HCT116 (cell line): ENCODE measurements around the gene APOA5. TPM values are rescaled to one million over a fixed set of nuclear protein-coding genes. Genes with fewer than 3 reads are reported as not detected.

Source experiments
- ATAC-seq: fragments of 200-7000 bp; cut with Tn5 transposase; 2 replicates; pipeline ENCODE4 v1.9.1; 2020; ENCODE audit warnings: mild to moderate bottlenecking, moderate library complexity
- BruUV-seq: library from RNA; stranded (reverse); fragments of 400-500 nt; replicated peaks from 2 replicates; lab custom pipeline; 2021; lab: Mats Ljungman, UMichigan
- CTCF ChIA-PET: fragments of 300-600 bp; sonication (Branson Sonifier 250); formaldehyde crosslinking; loops from one replicate; lab custom pipeline; 2021; ENCODE audit warnings: antibody characterized with exemption; lab: Charles Lee
- POLR2A ChIA-PET: fragments of 300-600, 350-600 bp; sonication (Branson Sonifier 250); formaldehyde crosslinking; loops from one replicate; lab custom pipeline; 2021; ENCODE audit warnings: antibody characterized with exemption; lab: Charles Lee
- RAD21 ChIA-PET, 2 experiments: fragments of 300-600 bp; sonication (Branson Sonifier 250); formaldehyde crosslinking; loops; one replicate each; lab custom pipeline; 2023; ENCODE audit warnings: low total read pairs in 2 of 2; ENCODE audit not compliant: uncharacterized antibody in 2 of 2, unreplicated experiment in 2 of 2, low non-redundant PET in 1 of 2; lab: Charles Lee
- DNase-seq: peaks from one replicate; pipeline ENCODE4 v3.0.0-alpha.2; 2010; ENCODE audit warnings: low read depth, low spot score
- H2AFZ ChIP-seq: fragments of 200-600 bp; shearing (Covaris generic), sonication (generic); 2 replicates; pipeline ENCODE4 v1.6.1; 2017; ENCODE audit warnings: low read depth, mixed run types, mixed read lengths, antibody characterized with exemption, low read length; ENCODE audit not compliant: poor library complexity, severe bottlenecking
- H3K27ac ChIP-seq: 2 replicates; pipeline ENCODE4 v1.5.1; 2012; ENCODE audit warnings: low read depth, low read length
- H3K27me3 ChIP-seq: fragments of 200-600 bp; sonication (generic); 2 replicates; pipeline ENCODE4 v1.6.1; 2016; ENCODE audit warnings: mixed run types, low read length, mixed read lengths; ENCODE audit not compliant: insufficient read depth
- H3K36me3 ChIP-seq, 2 experiments: fragments of 200-500 bp in 1 of 2; fragments of 200-600 bp in 1 of 2; sonication (Bioruptor generic) in 1 of 2; sonication (generic) in 1 of 2; 2 replicates each; pipeline versions ENCODE4 v1.5.1 to v1.6.1; 2014 to 2016; ENCODE audit warnings: low read length in 2 of 2, inconsistent platforms in 1 of 2, mixed read lengths in 1 of 2, mixed run types in 1 of 2; ENCODE audit not compliant: insufficient read depth in 2 of 2, control insufficient read depth in 1 of 2
- H3K4me1 ChIP-seq, 2 experiments: fragments of 200-600 bp in 1 of 2; sonication (generic) in 1 of 2; 2 replicates each; pipeline versions ENCODE4 v1.5.1 to v1.6.1; 2012 to 2017; ENCODE audit warnings: low read length in 2 of 2, inconsistent platforms in 1 of 2, mild to moderate bottlenecking in 1 of 2, mixed read lengths in 1 of 2, mixed run types in 1 of 2, moderate library complexity in 1 of 2; ENCODE audit not compliant: insufficient read depth in 2 of 2, control insufficient read depth in 1 of 2
- H3K4me2 ChIP-seq: fragments of 200-600 bp; sonication (generic); 2 replicates; pipeline ENCODE4 v1.6.1; 2017; ENCODE audit warnings: mixed run types, low read length, mixed read lengths
- H3K4me3 ChIP-seq, 2 experiments: fragments of 200-600 bp in 1 of 2; sonication (generic) in 1 of 2; replicated peaks in 1 of 2; 2 replicates each; pipeline ENCODE4 v1.5.1; 2011 to 2016; ENCODE audit warnings: low read length in 2 of 2, control low read depth in 1 of 2, low read depth in 1 of 2, mild to moderate bottlenecking in 1 of 2, mixed read lengths in 1 of 2, mixed run types in 1 of 2
- H3K79me2 ChIP-seq: fragments of 200-600 bp; sonication (generic); 2 replicates; pipeline ENCODE4 v1.6.1; 2017; ENCODE audit warnings: mild to moderate bottlenecking, mixed run types, low read length, moderate library complexity, mixed read lengths; ENCODE audit not compliant: insufficient read depth
- H3K9ac ChIP-seq: fragments of 200-600 bp; sonication (generic); 2 replicates; pipeline ENCODE4 v1.6.1; 2016; ENCODE audit warnings: low read length, mixed read lengths
- H3K9me2 ChIP-seq: fragments of 200-600 bp; sonication (generic), shearing (Covaris generic); 2 replicates; pipeline ENCODE4 v1.6.1; 2017; ENCODE audit warnings: mixed run types, mild to moderate bottlenecking, moderate library complexity; ENCODE audit not compliant: insufficient read depth
- H3K9me3 ChIP-seq, 2 experiments: fragments of 200-500 bp in 1 of 2; fragments of 200-600 bp in 1 of 2; sonication (Bioruptor generic) in 1 of 2; sonication (generic) in 1 of 2; 2 replicates each; pipeline ENCODE4 v1.6.1; 2014 to 2017; ENCODE audit warnings: low read length in 2 of 2, mixed read lengths in 2 of 2, inconsistent platforms in 1 of 2, low read depth in 1 of 2, mild to moderate bottlenecking in 1 of 2, mixed run types in 1 of 2, moderate library complexity in 1 of 2; ENCODE audit not compliant: control insufficient read depth in 1 of 2, insufficient read depth in 1 of 2
- H4K20me1 ChIP-seq: fragments of 200-600 bp; sonication (generic), shearing (Covaris generic); 2 replicates; pipeline ENCODE4 v1.6.1; 2017; ENCODE audit warnings: mixed run types, mild to moderate bottlenecking, moderate library complexity; ENCODE audit not compliant: insufficient read depth
- ATF3 ChIP-seq: IDR thresholded peaks from 2 replicates; pipeline ENCODE4 v1.6.1; 2012
- CEBPB ChIP-seq: IDR thresholded peaks from 2 replicates; pipeline ENCODE4 v1.6.1; 2012; ENCODE audit warnings: low read depth
- EGR1 ChIP-seq: IDR thresholded peaks from 2 replicates; pipeline ENCODE4 v1.6.1; 2012; ENCODE audit warnings: low read depth
- ELF1 ChIP-seq: IDR thresholded peaks from 2 replicates; pipeline ENCODE4 v1.6.1; 2012; ENCODE audit warnings: low read depth, borderline replicate concordance
- EZH2 ChIP-seq: fragments of 200-600 bp; sonication (generic); IDR thresholded peaks from 2 replicates; pipeline ENCODE4 v1.6.1; 2017; ENCODE audit warnings: antibody characterized with exemption, mixed run types
- FOSL1 ChIP-seq: IDR thresholded peaks from 2 replicates; pipeline ENCODE4 v1.6.1; 2012; ENCODE audit warnings: low read depth
- JUND ChIP-seq: IDR thresholded peaks from 2 replicates; pipeline ENCODE4 v1.6.1; 2012
- SRF ChIP-seq: IDR thresholded peaks from 2 replicates; pipeline ENCODE4 v1.6.1; 2012; ENCODE audit warnings: low read depth
- TCF7L2 ChIP-seq: IDR thresholded peaks from 2 replicates; pipeline ENCODE4 v1.7.0; 2011; ENCODE audit warnings: borderline replicate concordance, inconsistent platforms; ENCODE audit not compliant: insufficient read depth, insufficient read length; ENCODE audit errors: extremely low read depth
- YY1 ChIP-seq: IDR thresholded peaks from 2 replicates; pipeline ENCODE4 v1.6.1; 2011; ENCODE audit warnings: low read length, low read depth, moderate library complexity, mild to moderate bottlenecking; ENCODE audit not compliant: insufficient replicate concordance; ENCODE audit errors: extremely low read depth
- ZFX ChIP-seq: fragments of 450-650 bp; IDR thresholded peaks from 2 replicates; pipeline ENCODE4 v1.6.1; 2017
- ZNF274 ChIP-seq: fragments of 200-500 bp; sonication (Bioruptor generic); IDR thresholded peaks from 2 replicates; pipeline ENCODE4 v1.6.1; 2014; ENCODE audit warnings: mild to moderate bottlenecking, low read depth, low read length, inconsistent platforms
- intact Hi-C: fragments of 100-400 bp; cut with micrococcal nuclease; formaldehyde crosslinking; loops from 2 replicates; pipeline ENCODE4 v1.10.0; 2022
- total RNA-seq: library from RNA; stranded (reverse); gene quantifications from one replicate; pipeline ENCODE4 v1.2.1, GENCODE V29; 2021; ENCODE audit not compliant: unreplicated experiment
- TF ChIP-seq, protein P1 (sequence below): IDR thresholded peaks from 2 replicates; pipeline ENCODE4 v1.6.1; 2012
- TF ChIP-seq, protein P2 (sequence below): IDR thresholded peaks from 2 replicates; pipeline ENCODE4 v1.6.1; 2011; ENCODE audit warnings: mild to moderate bottlenecking, low read length, moderate library complexity; ENCODE audit not compliant: insufficient replicate concordance; ENCODE audit errors: extremely low read depth

APOA5 gene
- total RNA-seq, 1 experiment from 2014 or later: 0.12 TPM

DNA sequence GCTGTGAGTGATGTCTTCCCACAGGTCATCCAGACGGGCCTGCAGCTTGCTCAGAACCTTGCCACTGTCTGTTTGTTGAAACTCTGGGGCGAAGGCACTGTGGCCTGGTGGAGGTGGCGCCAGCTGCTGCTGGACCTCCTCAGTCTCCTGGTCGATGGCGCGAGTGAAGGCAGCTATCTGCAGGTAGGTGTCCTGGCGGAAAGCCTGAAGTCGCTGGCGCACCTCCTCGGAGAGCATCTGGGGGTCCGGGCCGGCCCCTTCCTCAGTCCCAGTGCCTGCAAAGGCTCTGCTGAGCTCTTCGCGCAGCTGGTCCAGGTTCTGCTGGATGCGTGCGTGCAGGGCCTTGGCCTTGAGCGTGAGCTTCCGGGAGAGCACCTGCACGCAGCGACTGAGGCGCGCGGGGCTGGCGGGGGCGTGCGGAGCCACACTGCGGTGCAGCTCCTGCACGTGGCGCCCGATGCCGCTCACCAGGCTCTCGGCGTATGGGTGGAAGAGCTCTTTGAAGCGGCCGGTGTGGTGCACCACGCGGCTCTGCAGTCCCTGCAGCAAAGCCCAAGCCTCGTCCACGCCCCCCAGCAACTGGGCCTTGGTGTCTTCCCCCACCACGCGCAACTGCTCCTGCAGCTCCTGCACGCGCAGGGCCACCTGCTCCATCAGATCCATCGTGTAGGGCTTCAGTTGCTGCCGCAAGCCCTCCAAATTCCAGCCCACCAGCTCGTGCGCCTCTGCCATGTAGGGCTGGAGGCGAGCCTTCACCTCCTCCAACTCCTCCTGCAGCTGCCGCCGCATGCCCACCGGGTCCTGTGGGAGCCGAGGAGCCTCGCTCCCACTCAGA lies 1.3 kb downstream of the APOA5 start:
- no TSS peak for BruUV-seq
- no peak overlapping the region for H3K4me2 ChIP-seq
- intact Hi-C loops: loop anchor here (1.0 to 5.0 kb wide), 3 partner anchors 46 to 437 kb away; no protein-coding TSS in a partner anchor

DNA sequence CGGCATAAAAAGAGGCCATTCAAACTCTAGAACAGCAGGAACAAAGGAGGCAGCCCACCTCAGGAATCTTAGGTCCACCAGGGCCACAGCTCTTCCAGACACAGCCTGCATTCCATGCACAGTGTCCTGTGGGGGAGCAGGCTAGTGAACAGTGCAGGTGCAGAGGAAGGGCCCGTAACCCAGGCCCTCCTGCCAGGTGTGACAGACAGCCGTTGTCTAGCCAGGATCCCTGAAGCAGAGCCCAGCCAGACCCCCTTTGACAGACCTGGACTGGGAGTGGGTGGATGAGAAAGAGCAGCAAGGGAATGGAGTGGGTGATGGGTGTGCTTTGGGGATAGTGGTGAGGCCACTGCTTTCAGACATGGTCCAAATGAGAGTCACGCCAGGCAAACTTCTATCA lies 2.7 kb downstream of the APOA5 start:
- H3K4me2 ChIP-seq: peak overlapping the region; percentile 94
- H2AFZ ChIP-seq: no peak overlapping the region
- no peak overlapping the region; a peak in 1 of 4 replicates for H3K4me3 ChIP-seq
- no peak overlapping the region for H3K27ac ChIP-seq
- no peaks in the 10 kb centered on the region for H3K27me3 ChIP-seq
- H3K9ac ChIP-seq: no peak overlapping the region
- H3K9me2 ChIP-seq: no peaks in the 10 kb centered on the region
- peaks cover 19 to 24% of the 10 kb centered on the region in 2 experiments; a peak in 3 of 4 replicates for H3K36me3 ChIP-seq
- H3K4me1 ChIP-seq: peaks cover 12 to 38% of the 10 kb centered on the region in 2 experiments
- intact Hi-C loops: no loop called here
- DNase-seq (no peak), ATAC-seq (no peak)
- RAD21 ChIA-PET: no interaction called here
- POLR2A ChIA-PET: no interaction called here
- H4K20me1 ChIP-seq: no peaks in the 10 kb centered on the region
- no TSS peak for BruUV-seq
- peaks cover 19% of the 10 kb centered on the region for H3K79me2 ChIP-seq
- CTCF ChIA-PET: interaction anchor here (1.3 to 1.8 kb wide), 2 partner anchors 47 to 317 kb away, joined by 4 to 9 read pairs; no protein-coding TSS in a partner anchor
- no peaks in the 10 kb centered on the region for H3K9me3 ChIP-seq
- no peak for TF ChIP-seq TCF7L2
- TF ChIP-seq ZFX: no peak
- TF ChIP-seq EZH2: no peak
- no peak for TF ChIP-seq CEBPB
- TF ChIP-seq, protein P1, sequence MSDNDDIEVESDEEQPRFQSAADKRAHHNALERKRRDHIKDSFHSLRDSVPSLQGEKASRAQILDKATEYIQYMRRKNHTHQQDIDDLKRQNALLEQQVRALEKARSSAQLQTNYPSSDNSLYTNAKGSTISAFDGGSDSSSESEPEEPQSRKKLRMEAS: no peak
- no peak for TF ChIP-seq ZNF274
- TF ChIP-seq EGR1: no peak
- TF ChIP-seq JUND: no peak
- TF ChIP-seq ELF1: no peak
- TF ChIP-seq FOSL1: no peak
- TF ChIP-seq, protein P2, sequence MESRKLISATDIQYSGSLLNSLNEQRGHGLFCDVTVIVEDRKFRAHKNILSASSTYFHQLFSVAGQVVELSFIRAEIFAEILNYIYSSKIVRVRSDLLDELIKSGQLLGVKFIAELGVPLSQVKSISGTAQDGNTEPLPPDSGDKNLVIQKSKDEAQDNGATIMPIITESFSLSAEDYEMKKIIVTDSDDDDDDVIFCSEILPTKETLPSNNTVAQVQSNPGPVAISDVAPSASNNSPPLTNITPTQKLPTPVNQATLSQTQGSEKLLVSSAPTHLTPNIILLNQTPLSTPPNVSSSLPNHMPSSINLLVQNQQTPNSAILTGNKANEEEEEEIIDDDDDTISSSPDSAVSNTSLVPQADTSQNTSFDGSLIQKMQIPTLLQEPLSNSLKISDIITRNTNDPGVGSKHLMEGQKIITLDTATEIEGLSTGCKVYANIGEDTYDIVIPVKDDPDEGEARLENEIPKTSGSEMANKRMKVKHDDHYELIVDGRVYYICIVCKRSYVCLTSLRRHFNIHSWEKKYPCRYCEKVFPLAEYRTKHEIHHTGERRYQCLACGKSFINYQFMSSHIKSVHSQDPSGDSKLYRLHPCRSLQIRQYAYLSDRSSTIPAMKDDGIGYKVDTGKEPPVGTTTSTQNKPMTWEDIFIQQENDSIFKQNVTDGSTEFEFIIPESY: no peak

More for the DNA sequence above, 1.3 kb downstream of the APOA5 start:
- RAD21 ChIA-PET: interaction anchor here (0.8 to 1.1 kb wide), 4 partner anchors 45 to 436 kb away, joined by 3 to 14 read pairs (median 6); no protein-coding TSS in a partner anchor
- POLR2A ChIA-PET: no interaction called here
- TF ChIP-seq SRF: no peak
- no peak for TF ChIP-seq ATF3
- no peak for TF ChIP-seq YY1
- TF ChIP-seq EGR1: no peak
- no peak for TF ChIP-seq EZH2
- TF ChIP-seq, all 23 proteins: peak for 0
- no peak overlapping the region for H3K27ac ChIP-seq
- H3K9ac ChIP-seq: no peak overlapping the region
- H3K27me3 ChIP-seq: no peaks in the 10 kb centered on the region
- DNase-seq (no peak), ATAC-seq (no peak)
- H3K9me2 ChIP-seq: no peaks in the 10 kb centered on the region
- H3K9me3 ChIP-seq: no peaks in the 10 kb centered on the region
- H4K20me1 ChIP-seq: no peaks in the 10 kb centered on the region
- CTCF ChIA-PET: interaction anchor here (0.7 to 2.9 kb wide), 20 partner anchors 8 to 436 kb away, joined by 3 to 58 read pairs (median 4); partner anchors contain the start of genes APOA1 and PAFAH1B2
- peaks cover 5 to 11% of the 10 kb centered on the region in 2 experiments; a peak in 3 of 4 replicates for H3K36me3 ChIP-seq
- H3K4me3 ChIP-seq: no peak overlapping the region
- H2AFZ ChIP-seq: no peak overlapping the region
- H3K4me1 ChIP-seq: peaks cover 12 to 38% of the 10 kb centered on the region in 2 experiments
- H3K79me2 ChIP-seq: peaks cover 19% of the 10 kb centered on the region
